H1 (cell line): ENCODE results near the gene GPLD1.
"Not testable (repeated sequence)": the region's sequence is repeated elsewhere in the genome, so short reads cannot be mapped to it uniquely, and the experiment has no call there.

ENCODE experiments used
- EGR1 ChIP-seq: IDR thresholded peaks from 2 replicates; pipeline ENCODE4 v1.6.1; 2011; ENCODE audit warnings: low read depth, low read length, borderline replicate concordance
- EZH2 ChIP-seq: fragments of 200-600 bp; sonication (generic); IDR thresholded peaks from 2 replicates; pipeline ENCODE4 v1.7.1; 2012; ENCODE audit warnings: low read depth, mild to moderate bottlenecking, moderate library complexity, low read length, inconsistent platforms; ENCODE audit not compliant: severe bottlenecking

- not testable (repeated sequence) for TF ChIP-seq EZH2, EGR1
These were observed 104.8 kb downstream of the GPLD1 start for GRCh38 chr6:24384369-24385130.
